ENCODE results near the gene GAGE10.

The GAGE10 gene

DNA sequence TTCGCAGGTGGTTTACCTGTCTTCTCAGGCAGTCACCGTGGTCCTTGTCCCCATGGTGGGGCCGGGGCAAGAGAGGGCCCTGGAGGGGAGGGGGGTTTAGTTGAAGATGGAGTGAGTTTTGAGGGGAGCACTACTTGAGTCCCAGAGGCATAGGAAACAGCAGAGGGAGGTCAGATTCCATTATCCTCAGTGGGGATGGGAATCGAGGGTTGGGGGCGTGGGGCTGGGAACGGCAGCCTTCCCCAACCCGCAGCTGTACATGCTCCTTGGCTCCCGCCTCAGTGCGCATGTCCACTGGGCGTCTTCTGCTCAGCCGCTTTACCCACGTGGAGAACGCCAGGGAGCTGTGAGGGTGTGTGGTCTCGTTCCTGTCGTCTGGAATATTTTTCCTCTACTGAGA lies at the start of gene GAGE10:
GAGE10 (plus strand) TSS at position 301 of the 400 bp plus-strand sequence. CDS start 1,214 bp downstream, outside the sequence.
- Histone ChIP-seq H4K20me1 (no peaks in the 10 kb centered on the region), H3K4me3 (no peak within 1 kb of the TSS), H3K9me3 (no peaks in the 10 kb centered on the region), H3K4me1 (peaks cover 2% of the 10 kb centered on the region; the same call in 1 of the 2 replicates), H3K27ac (no peak within 1 kb of the TSS), H3K4me2 (no peak within 1 kb of the TSS), H3K27me3 (peaks cover 74% of the 10 kb centered on the region), H3K9ac (no peak within 1 kb of the TSS), H3K36me3 (no peaks in the 10 kb centered on the region)
- no peak for TF ChIP-seq Cebpa-rat (IDR thresholded peaks at IDR 0.05)

DNA sequence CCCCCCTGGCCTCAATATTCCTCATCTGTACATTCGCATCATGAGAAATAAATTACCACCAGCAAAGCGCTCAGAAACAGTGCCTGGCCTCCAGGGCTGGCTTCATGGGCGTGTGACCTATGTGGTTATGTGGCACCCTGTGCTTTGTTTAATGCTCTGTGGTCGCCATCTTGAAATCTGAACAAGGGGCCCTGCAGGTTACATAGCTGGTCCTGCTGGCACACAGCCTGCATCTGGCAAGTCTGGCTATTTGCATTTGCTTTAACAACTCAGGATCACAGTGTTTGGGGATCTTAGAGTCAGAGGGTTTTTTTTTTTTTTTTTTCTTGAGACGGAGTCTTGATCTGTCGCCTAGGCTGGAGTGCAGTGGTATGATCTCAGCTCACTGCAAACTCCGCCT lies 48.8 kb upstream of the GAGE10 start:
- Histone ChIP-seq H3K9me3 (no peaks in the 10 kb centered on the region), H3K27ac (no peak overlapping the region), H3K27me3 (peaks cover 38% of the 10 kb centered on the region), H4K20me1 (no peaks in the 10 kb centered on the region; the same call in 1 of the 2 replicates), H3K4me2 (no peak overlapping the region), H3K9ac (no peak overlapping the region), H3K4me1 (peaks cover 6% of the 10 kb centered on the region; the same call in 1 of the 2 replicates), H3K36me3 (peaks cover 8% of the 10 kb centered on the region; the same call in 1 of the 2 replicates), H3K4me3 (no peak overlapping the region)
- no peak for TF ChIP-seq Cebpa-rat (IDR thresholded peaks at IDR 0.05)

DNA sequence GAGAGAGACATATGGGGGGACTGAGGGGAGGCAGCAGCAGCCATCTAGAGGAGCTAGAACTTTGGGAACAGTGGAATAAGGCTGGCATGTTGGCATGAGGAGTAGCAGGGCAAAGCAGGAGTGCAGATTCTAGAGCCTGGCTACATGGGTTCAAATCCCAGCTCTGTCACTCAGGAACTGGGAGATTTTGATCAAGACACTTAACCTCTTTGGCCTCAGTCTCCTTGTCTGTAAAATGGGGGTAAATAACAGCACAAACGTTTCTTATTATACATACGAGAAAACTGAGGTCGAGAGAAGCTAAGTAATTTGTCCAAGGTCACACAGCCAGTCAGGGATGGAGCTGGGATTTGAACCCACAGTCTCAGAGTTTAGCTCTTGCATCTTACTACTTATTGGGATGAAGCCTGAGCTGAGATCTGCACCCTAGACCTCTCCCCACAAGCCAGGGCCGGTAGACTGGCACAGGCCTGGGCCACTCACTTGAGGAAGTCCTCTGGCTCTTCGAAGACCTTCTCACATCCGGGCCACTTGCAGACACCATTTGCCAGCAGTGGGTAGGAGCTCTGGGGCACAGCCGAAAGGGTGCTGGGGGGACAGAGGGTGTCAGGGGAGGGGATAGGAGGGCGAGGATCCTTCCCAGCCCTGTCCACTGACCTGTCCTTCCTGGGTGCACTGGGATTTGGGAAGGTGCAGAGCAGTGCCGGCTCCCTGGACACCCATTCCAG lies 47.0 kb upstream of the GAGE10 start:
- Histone ChIP-seq H3K4me1 (peaks cover 6% of the 10 kb centered on the region; the same call in 1 of the 2 replicates), H3K27ac (no peak overlapping the region), H3K36me3 (no peaks in the 10 kb centered on the region), H3K4me3 (no peak overlapping the region), H4K20me1 (no peaks in the 10 kb centered on the region; the same call in 1 of the 2 replicates), H3K27me3 (peaks cover 50% of the 10 kb centered on the region), H3K9ac (no peak overlapping the region), H3K4me2 (no peak overlapping the region), H3K9me3 (no peaks in the 10 kb centered on the region)
- TF ChIP-seq Cebpa-rat (IDR thresholded peaks at IDR 0.05), result no peak

- H3K9me3 ChIP-seq, result no peaks in the 10 kb centered on the region
- no peak for TF ChIP-seq Cebpa-rat (IDR thresholded peaks at IDR 0.05)
These were observed 46.2 kb upstream of the GAGE10 start for GRCh38 chrX:49257074-49257790.

GRCh38 chrX:49257846-49258748 lies 45.3 kb upstream of the GAGE10 start:
- H4K20me1 ChIP-seq, result no peaks in the 10 kb centered on the region; the same call in 1 of the 2 replicates
- H3K9ac ChIP-seq, result no peak overlapping the region
- TF ChIP-seq Cebpa-rat (IDR thresholded peaks at IDR 0.05), result no peak
- H3K4me1 ChIP-seq, result peaks cover 6% of the 10 kb centered on the region; the same call in 1 of the 2 replicates
- H3K4me3 ChIP-seq, result no peak overlapping the region
- no peak overlapping the region for H3K4me2 ChIP-seq
- H3K27me3 ChIP-seq, result peaks cover 58% of the 10 kb centered on the region
- H3K9me3 ChIP-seq, result no peaks in the 10 kb centered on the region
- no peaks in the 10 kb centered on the region for H3K36me3 ChIP-seq
- H3K27ac ChIP-seq, result no peak overlapping the region

More at GRCh38 chrX:49257074-49257790, 46.2 kb upstream of the GAGE10 start:
- H3K4me1 ChIP-seq, result peaks cover 6% of the 10 kb centered on the region; the same call in 1 of the 2 replicates
- H3K9ac ChIP-seq, result no peak overlapping the region
- H3K27me3 ChIP-seq, result peaks cover 58% of the 10 kb centered on the region
- H3K36me3 ChIP-seq, result no peaks in the 10 kb centered on the region
- H4K20me1 ChIP-seq, result no peaks in the 10 kb centered on the region; the same call in 1 of the 2 replicates
- no peak overlapping the region for H3K4me2 ChIP-seq
- no peak overlapping the region for H3K4me3 ChIP-seq
- no peak overlapping the region for H3K27ac ChIP-seq

DNA sequence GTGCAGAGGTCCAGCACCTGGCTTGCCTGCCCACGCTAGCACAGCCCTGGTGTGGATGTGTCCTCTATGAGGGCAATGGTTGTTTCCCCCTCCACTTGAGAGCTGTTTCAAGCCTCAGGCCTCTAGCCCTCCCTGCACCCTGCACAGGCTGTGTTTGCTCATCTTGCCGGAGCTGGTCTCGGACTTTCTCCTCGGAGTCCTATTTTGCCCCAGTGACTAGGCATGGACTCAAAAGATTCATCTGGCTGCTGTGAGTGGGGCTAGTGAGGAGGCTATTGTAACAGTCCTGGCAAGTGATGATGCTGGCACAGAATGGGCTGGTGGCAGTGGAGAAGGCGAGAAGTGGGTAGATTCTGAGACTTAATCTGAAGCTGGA lies 44.7 kb upstream of the GAGE10 start:
- Histone ChIP-seq H3K4me1 (peaks cover 6% of the 10 kb centered on the region; the same call in 1 of the 2 replicates), H3K27me3 (peaks cover 52% of the 10 kb centered on the region), H3K27ac (no peak overlapping the region), H4K20me1 (no peaks in the 10 kb centered on the region; the same call in 1 of the 2 replicates), H3K9me3 (no peaks in the 10 kb centered on the region), H3K4me3 (no peak overlapping the region), H3K36me3 (no peaks in the 10 kb centered on the region), H3K4me2 (no peak overlapping the region), H3K9ac (no peak overlapping the region)
- TF ChIP-seq Cebpa-rat (IDR thresholded peaks at IDR 0.05), result no peak

DNA sequence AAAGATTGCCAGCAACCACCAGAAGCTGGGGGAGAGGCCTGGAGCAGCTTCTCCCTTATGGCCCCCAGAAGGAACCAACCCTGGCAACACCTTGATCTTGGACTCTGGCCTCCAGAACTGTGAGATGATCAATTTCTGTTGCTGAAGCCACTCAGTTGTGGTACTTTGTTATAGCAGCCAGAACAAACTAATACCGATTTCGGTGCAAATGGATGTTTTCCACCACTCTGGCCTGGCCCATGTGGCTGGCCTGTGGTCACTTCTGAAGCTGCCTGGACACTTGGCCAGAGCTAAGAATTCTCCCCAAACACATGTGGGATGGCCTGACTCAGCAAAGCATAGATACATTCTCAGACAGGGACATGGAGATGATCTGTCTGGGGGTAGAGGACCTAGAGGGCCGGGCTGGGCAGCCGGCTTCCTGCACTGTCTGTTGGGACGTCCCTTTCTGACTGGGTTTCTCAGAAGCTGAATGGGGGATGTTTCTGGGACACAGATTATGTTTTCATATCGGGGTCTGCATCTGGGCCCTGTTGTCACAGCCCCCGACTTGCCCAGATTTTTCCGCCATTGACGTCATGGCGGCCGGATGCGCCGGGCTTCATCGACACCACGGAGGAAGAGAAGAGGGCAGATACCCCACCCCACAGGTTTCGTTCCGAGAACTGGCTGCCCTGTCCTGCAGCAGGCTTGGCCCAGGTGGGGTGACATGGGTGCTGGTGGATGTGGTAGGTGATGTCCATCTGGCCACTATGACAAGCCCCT lies 43.0 kb upstream of the GAGE10 start:
- Histone ChIP-seq H3K36me3 (no peaks in the 10 kb centered on the region), H3K4me2 (no peak overlapping the region), H3K27me3 (peaks cover 61% of the 10 kb centered on the region), H3K27ac (no peak overlapping the region), H3K4me1 (peaks cover 6% of the 10 kb centered on the region; the same call in 1 of the 2 replicates), H3K9ac (no peak overlapping the region), H3K4me3 (no peak overlapping the region), H4K20me1 (no peaks in the 10 kb centered on the region; the same call in 1 of the 2 replicates), H3K9me3 (no peaks in the 10 kb centered on the region)
- TF ChIP-seq Cebpa-rat (IDR thresholded peaks at IDR 0.05), result no peak

DNA sequence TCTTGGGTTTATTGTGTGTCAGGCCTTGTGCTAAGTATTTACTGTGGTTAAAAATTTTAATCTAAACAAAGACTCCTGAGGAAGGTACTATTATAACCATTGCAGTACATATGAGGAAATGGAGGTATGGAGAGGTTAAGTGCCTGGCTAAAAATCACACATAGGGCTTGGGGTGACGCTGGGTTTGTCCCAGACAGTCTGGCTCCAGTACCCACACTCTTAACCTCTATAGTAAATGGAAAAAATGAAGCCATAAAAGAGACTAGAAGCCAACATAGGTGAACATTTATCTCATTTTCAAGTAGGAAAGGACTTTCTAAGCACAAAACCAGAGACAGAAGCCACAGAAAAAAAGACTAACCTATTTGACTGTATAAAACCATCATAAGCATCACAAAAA lies 40.8 kb upstream of the GAGE10 start:
- TF ChIP-seq Cebpa-rat (IDR thresholded peaks at IDR 0.05), result no peak
- Histone ChIP-seq H3K4me3 (no peak overlapping the region), H4K20me1 (no peaks in the 10 kb centered on the region; the same call in 1 of the 2 replicates), H3K27ac (no peak overlapping the region), H3K36me3 (no peaks in the 10 kb centered on the region), H3K4me2 (no peak overlapping the region), H3K9ac (no peak overlapping the region), H3K27me3 (peaks cover 79% of the 10 kb centered on the region), H3K9me3 (no peaks in the 10 kb centered on the region), H3K4me1 (no peaks in the 10 kb centered on the region)

GRCh38 chrX:49263631-49264030 lies 39.8 kb upstream of the GAGE10 start:
- Histone ChIP-seq H3K9me3 (no peaks in the 10 kb centered on the region), H3K4me3 (no peak overlapping the region), H4K20me1 (no peaks in the 10 kb centered on the region; the same call in 1 of the 2 replicates)

More at GRCh38 chrX:49263631-49264030, 39.8 kb upstream of the GAGE10 start:
- peaks cover 6% of the 10 kb centered on the region for H3K4me1 ChIP-seq
- H3K9ac ChIP-seq, result no peak overlapping the region
- no peaks in the 10 kb centered on the region for H3K36me3 ChIP-seq
- no peak overlapping the region for H3K4me2 ChIP-seq
- H3K27me3 ChIP-seq, result peaks cover 75% of the 10 kb centered on the region
- H3K27ac ChIP-seq, result no peak overlapping the region
- TF ChIP-seq Cebpa-rat (IDR thresholded peaks at IDR 0.05), result no peak

All from BLaER1 (cell line).